HG02840 (cell line): ENCODE results near the gene DIP2B.
"Not testable (repeated sequence)": the region's sequence is repeated elsewhere in the genome, so short reads cannot be mapped to it uniquely, and the experiment has no call there.

Source experiments
- ATAC-seq: cut with Tn5 transposase; IDR thresholded peaks from one replicate; pipeline ENCODE4 v1.9.1; 2021; ENCODE audit warnings: mild to moderate bottlenecking, moderate library complexity, moderate number of reproducible peaks; ENCODE audit not compliant: unreplicated experiment, low FRiP score

DIP2B gene

GRCh38 chr12:50517421-50518048, 12.8 kb downstream of the DIP2B start:
- ATAC-seq, result peak; percentile 57

GRCh38 chr12:50518090-50518489, 13.3 kb downstream of the DIP2B start:
- ATAC-seq, result no peak

- no peak for ATAC-seq
These were observed 14.6 kb downstream of the DIP2B start for GRCh38 chr12:50519353-50519752.

- no peak for ATAC-seq
These were observed 15.8 kb downstream of the DIP2B start for GRCh38 chr12:50520416-50521207.

GRCh38 chr12:50521781-50522180, 17.0 kb downstream of the DIP2B start:
- ATAC-seq, result not testable (repeated sequence)

GRCh38 chr12:50523772-50524171, 19.0 kb downstream of the DIP2B start:
- no peak for ATAC-seq

GRCh38 chr12:50524621-50525020, 19.8 kb downstream of the DIP2B start:
- no peak for ATAC-seq

- ATAC-seq, result no peak
These were observed 20.6 kb downstream of the DIP2B start for GRCh38 chr12:50525422-50525821.

- no peak for ATAC-seq
These were observed 22.6 kb downstream of the DIP2B start for GRCh38 chr12:50527359-50527726.

- no peak for ATAC-seq
These were observed 24.0 kb downstream of the DIP2B start for GRCh38 chr12:50528800-50529199.

- no peak for ATAC-seq
These were observed 24.6 kb downstream of the DIP2B start for GRCh38 chr12:50529345-50529744.

GRCh38 chr12:50530532-50530931, 25.7 kb downstream of the DIP2B start:
- no peak for ATAC-seq

GRCh38 chr12:50533203-50533584, 28.4 kb downstream of the DIP2B start:
- no peak for ATAC-seq

- ATAC-seq, result no peak
These were observed 29.2 kb downstream of the DIP2B start for GRCh38 chr12:50533971-50534370.

- ATAC-seq, result no peak
These were observed 32.2 kb downstream of the DIP2B start for GRCh38 chr12:50536831-50537537.

- ATAC-seq, result no peak
These were observed 32.7 kb downstream of the DIP2B start for GRCh38 chr12:50537538-50537919.

GRCh38 chr12:50538182-50538581, 33.4 kb downstream of the DIP2B start:
- no peak for ATAC-seq

GRCh38 chr12:50541139-50541538, 36.4 kb downstream of the DIP2B start:
- no peak for ATAC-seq

- no peak for ATAC-seq
These were observed 37.7 kb downstream of the DIP2B start for GRCh38 chr12:50542448-50542847.

GRCh38 chr12:50543188-50543587, 38.4 kb downstream of the DIP2B start:
- not testable (repeated sequence) for ATAC-seq

GRCh38 chr12:50545213-50545612, 40.4 kb downstream of the DIP2B start:
- ATAC-seq, result no peak

GRCh38 chr12:50545786-50546185, 41.0 kb downstream of the DIP2B start:
- no peak for ATAC-seq
